H1 (cell line): ENCODE results near the gene TFB2M. TPM values are rescaled to one million over a fixed set of nuclear protein-coding genes. Genes with fewer than 3 reads are reported as not detected.

ENCODE experiments used
- CTCF ChIA-PET: fragments of 300-600 bp; sonication (Branson Sonifier 250); formaldehyde crosslinking; loops from one replicate; lab custom pipeline; 2021; ENCODE audit not compliant: partially characterized antibody; lab: Charles Lee
- POLR2A ChIA-PET: fragments of 300-600 bp; sonication (Branson Sonifier 250); formaldehyde crosslinking; loops from one replicate; lab custom pipeline; 2021; ENCODE audit warnings: inconsistent platforms; ENCODE audit not compliant: partially characterized antibody; lab: Charles Lee
- DNase-seq, 2 experiments: peaks; one replicate each; pipeline versions ENCODE4 v3.0.0 to v3.0.0-alpha.2; 2010 to 2022; ENCODE audit warnings: low spot score in 2 of 2, low read depth in 1 of 2, mixed read lengths in 1 of 2
- FAIRE-seq: peaks from 2 replicates; lab custom pipeline; 2011; peaks lifted over from hg19 to GRCh38; lab: Jason Lieb, UNC
- H2AFZ ChIP-seq: 2 replicates; pipeline ENCODE4 v1.8.1; 2012; ENCODE audit warnings: low read length, inconsistent platforms
- H2AK5ac ChIP-seq: 2 replicates; pipeline ENCODE4 v1.6.1; 2013; ENCODE audit warnings: low read depth, low read length
- H2BK120ac ChIP-seq: replicated peaks from 2 replicates; pipeline ENCODE3; 2013; ENCODE audit warnings: low read depth, low read length, inconsistent platforms
- H2BK12ac ChIP-seq: 2 replicates; pipeline ENCODE4 v1.6.1; 2013; ENCODE audit warnings: low read depth, low read length
- H2BK15ac ChIP-seq: 2 replicates; pipeline ENCODE4 v1.6.1; 2013; ENCODE audit warnings: low read length
- H2BK20ac ChIP-seq: 2 replicates; pipeline ENCODE4 v1.6.1; 2013; ENCODE audit warnings: low read length
- H2BK5ac ChIP-seq: 2 replicates; pipeline ENCODE4 v1.6.1; 2013; ENCODE audit warnings: low read depth, low read length
- H3K14ac ChIP-seq: 2 replicates; pipeline ENCODE4 v1.6.1; 2013; ENCODE audit warnings: inconsistent platforms; ENCODE audit not compliant: insufficient read length
- H3K18ac ChIP-seq: 2 replicates; pipeline ENCODE4 v1.6.1; 2013; ENCODE audit warnings: low read length; ENCODE audit errors: extremely low read depth
- H3K23ac ChIP-seq: 2 replicates; pipeline ENCODE4 v1.6.1; 2013; ENCODE audit warnings: inconsistent platforms; ENCODE audit not compliant: insufficient read length
- H3K23me2 ChIP-seq: 2 replicates; pipeline ENCODE4 v1.6.1; 2013; ENCODE audit warnings: low read depth, low read length
- H3K27ac ChIP-seq: 2 replicates; pipeline ENCODE4 v1.6.1; 2011; ENCODE audit warnings: low read depth, low read length, inconsistent platforms
- H3K27me3 ChIP-seq, 4 experiments: replicated peaks in 1 of 4; 1 replicate in 1 of 4; 2 replicates in 3 of 4; pipeline versions ENCODE4 v1.6.1 to v1.8.1; 2011 to 2013; ENCODE audit warnings: low read length in 3 of 4, mild to moderate bottlenecking in 3 of 4, inconsistent platforms in 2 of 4, mixed read lengths in 2 of 4, moderate library complexity in 1 of 4; ENCODE audit not compliant: control insufficient read depth in 3 of 4, insufficient read depth in 3 of 4; ENCODE audit errors: extremely low read depth in 1 of 4
- H3K36me3 ChIP-seq, 4 experiments: 2 replicates each; pipeline versions ENCODE4 v1.6.1 to v1.8.1; 2011 to 2013; ENCODE audit warnings: mild to moderate bottlenecking in 4 of 4, low read length in 3 of 4, moderate library complexity in 2 of 4, control low read depth in 1 of 4, inconsistent platforms in 1 of 4; ENCODE audit not compliant: insufficient read depth in 4 of 4, control insufficient read depth in 2 of 4
- H3K4ac ChIP-seq: replicated peaks from 2 replicates; pipeline ENCODE3; 2013; ENCODE audit warnings: low read length, low read depth, mixed read lengths, inconsistent platforms; ENCODE audit not compliant: insufficient read length
- H3K4me1 ChIP-seq, 4 experiments: replicated peaks in 1 of 4; 1 replicate in 1 of 4; 2 replicates in 3 of 4; pipeline versions ENCODE4 v1.6.1 to v1.8.1; 2011 to 2013; ENCODE audit warnings: low read length in 3 of 4, inconsistent platforms in 2 of 4, mixed read lengths in 1 of 4; ENCODE audit not compliant: insufficient read depth in 4 of 4, control insufficient read depth in 3 of 4
- H3K4me2 ChIP-seq, 2 experiments: 2 replicates each; pipeline versions ENCODE4 v1.6.1 to v1.8.1; 2011 to 2013; ENCODE audit warnings: low read depth in 2 of 2, low read length in 2 of 2, control low read depth in 1 of 2, inconsistent platforms in 1 of 2, mild to moderate bottlenecking in 1 of 2; ENCODE audit not compliant: insufficient read depth in 1 of 2
- H3K4me3 ChIP-seq, 4 experiments: fragments of 200-600, 300-600 bp in 1 of 4; sonication (generic), shearing (Covaris generic), sonication (Bioruptor Twin) in 1 of 4; 2 replicates each; pipeline versions ENCODE4 v1.5.1 to v1.8.1; 2011 to 2016; ENCODE audit warnings: low read length in 4 of 4, low read depth in 3 of 4, control low read depth in 2 of 4, inconsistent platforms in 2 of 4, mild to moderate bottlenecking in 2 of 4, mixed read lengths in 1 of 4, moderate library complexity in 1 of 4; ENCODE audit not compliant: insufficient read depth in 2 of 4; ENCODE audit errors: extremely low read depth in 1 of 4
- H3K56ac ChIP-seq: replicated peaks from 2 replicates; pipeline ENCODE3; 2013; ENCODE audit warnings: low read depth, mild to moderate bottlenecking, mixed read lengths, low read length, inconsistent platforms; ENCODE audit not compliant: insufficient read length
- H3K79me1 ChIP-seq: 2 replicates; pipeline ENCODE4 v1.6.1; 2013; ENCODE audit warnings: low read depth, low read length, control low read depth
- H3K79me2 ChIP-seq, 2 experiments: 2 replicates each; pipeline versions ENCODE4 v1.6.1 to v1.8.1; 2012 to 2013; ENCODE audit warnings: low read length in 2 of 2, mild to moderate bottlenecking in 2 of 2, inconsistent platforms in 1 of 2; ENCODE audit not compliant: insufficient read depth in 2 of 2, control insufficient read depth in 1 of 2
- H3K9ac ChIP-seq, 4 experiments: replicated peaks in 1 of 4; 1 replicate in 1 of 4; 2 replicates in 3 of 4; pipeline versions ENCODE4 v1.6.1 to v1.8.1; 2011 to 2013; ENCODE audit warnings: low read depth in 3 of 4, low read length in 3 of 4, control low read depth in 2 of 4, mild to moderate bottlenecking in 2 of 4, moderate library complexity in 2 of 4, inconsistent platforms in 1 of 4; ENCODE audit errors: extremely low read depth in 1 of 4
- H3K9me3 ChIP-seq, 2 experiments: 2 replicates each; pipeline versions ENCODE4 v1.6.1 to v1.8.1; 2012 to 2013; ENCODE audit warnings: mild to moderate bottlenecking in 2 of 2, moderate library complexity in 2 of 2, control low read depth in 1 of 2, inconsistent platforms in 1 of 2, low read depth in 1 of 2, low read length in 1 of 2, mixed read lengths in 1 of 2; ENCODE audit not compliant: insufficient read depth in 2 of 2
- H4K20me1 ChIP-seq, 2 experiments: replicated peaks in 1 of 2; 2 replicates each; pipeline versions ENCODE3 to v1.8.1; 2011 to 2013; ENCODE audit warnings: inconsistent platforms in 2 of 2, low read length in 2 of 2, mild to moderate bottlenecking in 1 of 2; ENCODE audit not compliant: insufficient read depth in 2 of 2, control insufficient read depth in 1 of 2
- H4K5ac ChIP-seq: 2 replicates; pipeline ENCODE4 v1.6.1; 2013; ENCODE audit warnings: low read length, low read depth, mixed read lengths, inconsistent platforms; ENCODE audit not compliant: insufficient read length
- H4K8ac ChIP-seq: 2 replicates; pipeline ENCODE4 v1.8.0; 2013; ENCODE audit warnings: mild to moderate bottlenecking, moderate library complexity, low read length, inconsistent platforms; ENCODE audit not compliant: insufficient read depth; ENCODE audit errors: extremely low read depth
- H4K91ac ChIP-seq: replicated peaks from 2 replicates; pipeline ENCODE3; 2013; ENCODE audit warnings: low read length, mixed read lengths, inconsistent platforms; ENCODE audit not compliant: insufficient read length
- EP300 ChIP-seq, 2 experiments: IDR thresholded peaks; 1 replicate in 1 of 2; 2 replicates in 1 of 2; pipeline ENCODE4 v1.6.1; 2011 to 2012; ENCODE audit warnings: low read depth in 2 of 2, low read length in 2 of 2, mild to moderate bottlenecking in 2 of 2, borderline replicate concordance in 1 of 2, inconsistent platforms in 1 of 2, moderate library complexity in 1 of 2
- JUND ChIP-seq: IDR thresholded peaks from 2 replicates; pipeline ENCODE4 v1.6.1; 2011; ENCODE audit warnings: mild to moderate bottlenecking, improper control_type of control experiment, low read length
- KDM4A ChIP-seq: IDR thresholded peaks from one replicate; pipeline ENCODE4 v1.7.1; 2012; ENCODE audit warnings: low read depth, mild to moderate bottlenecking, moderate library complexity, low read length, inconsistent platforms; ENCODE audit not compliant: severe bottlenecking
- MAX ChIP-seq: IDR thresholded peaks from 2 replicates; pipeline ENCODE4 v1.6.1; 2012; ENCODE audit warnings: inconsistent platforms
- RNF2 ChIP-seq: fragments of 200-900, 300-1000 bp; sonication (generic); IDR thresholded peaks from 2 replicates; pipeline ENCODE4 v1.7.1; 2016; ENCODE audit warnings: borderline replicate concordance, low read depth, mild to moderate bottlenecking, antibody characterized with exemption, low read length; ENCODE audit not compliant: poor library complexity, severe bottlenecking; ENCODE audit errors: missing control alignments
- WGBS, 2 experiments: shearing (Covaris generic) in 1 of 2; methylation state at CpG; one replicate each; pipeline versions ENCODE4 v1.1.6 to v1.1.7; 2013 to 2015; ENCODE audit warnings: low lambda C conversion rate in 2 of 2, mixed read lengths in 2 of 2, inconsistent platforms in 1 of 2, low coverage in 1 of 2, missing lambda C conversion rate in 1 of 2; ENCODE audit not compliant: insufficient replicate concordance in 2 of 2, insufficient coverage in 1 of 2, insufficient read length in 1 of 2; ENCODE audit errors: extremely low coverage in 1 of 2, missing lambda C conversion rate in 1 of 2; 5-methylcytosine and 5-hydroxymethylcytosine counted together
- polyA plus RNA-seq, 7 experiments: library from polyadenylated mRNA; depleted of rRNA in 3 of 7; stranded (reverse) in 5 of 7; unstranded in 2 of 7; fragments of >200 nt in 5 of 7; fragments of 200-250 nt in 2 of 7; gene quantifications; 1 replicate in 5 of 7; 2 replicates in 1 of 7; 4 replicates in 1 of 7; pipeline versions ENCODE4 v1.2.1 to v1.2.3, GENCODE V29; 2011 to 2013; ENCODE audit warnings: missing spikeins in 2 of 7, mixed read lengths in 2 of 7
- total RNA-seq: library from RNA; stranded (reverse); fragmentation: NEBNext Ultra II Directional; extraction: Animal tissue kit (Norgen Biotek cat#: 25700); gene quantifications from 2 replicates; pipeline ENCODE4 v1.2.1, GENCODE V29; 2021

TFB2M gene
- total and polyA plus RNA-seq, 2 of the 8 experiments (the other 6 are each of a cell fraction or from before 2014, with no cell fraction given) = 10.4 to 22.0 TPM

GRCh38 chr1:246508897-246509688 lies 57.0 kb downstream of the TFB2M start:
- no peak for TF ChIP-seq RNF2
- peak; percentile 11; the same call in 1 of the 2 replicates for TF ChIP-seq MAX
- TF ChIP-seq JUND = no peak
- TF ChIP-seq EP300 (IDR thresholded peaks at IDR 0.05; ENCODE audit: borderline replicate concordance in 1 of 2, low read depth in 2 of 2, low read length in 2 of 2) = no peak
- TF ChIP-seq KDM4A = no peak
- DNase-seq = no peak

More at GRCh38 chr1:246508897-246509688, 57.0 kb downstream of the TFB2M start:
- Histone ChIP-seq H2BK20ac (no peak overlapping the region; the same call in 1 of the 2 replicates), H2AFZ (0 out of 2 replicates have a peak overlapping the region, but pooled peaks have one; percentile 51), H2AK5ac (no peak overlapping the region; the same call in 1 of the 2 replicates), H4K91ac (no peak overlapping the region), H3K36me3 (no peaks in the 10 kb centered on the region), H3K27me3 (peaks cover 0 to 3% (median 0%) of the 10 kb centered on the region in 4 experiments; a peak in 1 of 7 replicates), H3K14ac (no peak overlapping the region), H2BK12ac (no peak overlapping the region), H3K9ac (no peak overlapping the region), H3K4ac (no peak overlapping the region), H2BK15ac (no peak overlapping the region), H3K4me1 (peaks cover 0 to 6% (median 3%) of the 10 kb centered on the region in 4 experiments; a peak in 3 of 7 replicates), H3K23me2 (peaks cover 8% of the 10 kb centered on the region), H3K4me3 (no peak overlapping the region), H3K79me2 (0 out of 4 replicates have a peak, but pooled peaks cover 0 to 5% of the 10 kb centered on the region in 2 experiments), H4K8ac (peak overlapping the region; percentile 77; the same call in 1 of the 2 replicates), H2BK120ac (no peak overlapping the region), H3K18ac (no peak overlapping the region), H3K23ac (no peak overlapping the region), H4K20me1 (no peaks in the 10 kb centered on the region), H3K79me1 (peaks cover 2% of the 10 kb centered on the region; the same call in 1 of the 2 replicates), H2BK5ac (no peak overlapping the region), H3K56ac (no peak overlapping the region), H4K5ac (no peak overlapping the region), H3K9me3 (no peaks in the 10 kb centered on the region), H3K27ac (no peak overlapping the region), H3K4me2 (no peak overlapping the region)
- FAIRE-seq = no peak
- WGBS, 2 experiments = 88% methylated on average over 26 of the region's 26 CpGs; no CpG with 5 or more reads in 1 of the 2 experiments
- ChIA-PET POLR2A (no interaction called here), CTCF (interaction anchor here (0.6 to 1.3 kb wide), 2 partner anchors 10 to 12 kb away, joined by 3 to 4 read pairs; no protein-coding TSS in a partner anchor)
